HG02588 (cell line): ENCODE data around the gene CCDC142.

ENCODE experiments used
- ATAC-seq: cut with Tn5 transposase; IDR thresholded peaks from one replicate; pipeline ENCODE4 v1.9.1; 2021; ENCODE audit warnings: mild to moderate bottlenecking, moderate library complexity; ENCODE audit not compliant: unreplicated experiment

Gene CCDC142

GRCh38 chr2:74425523-74425922 is 57.3 kb downstream of the CCDC142 start:
- ATAC-seq, result no peak

DNA sequence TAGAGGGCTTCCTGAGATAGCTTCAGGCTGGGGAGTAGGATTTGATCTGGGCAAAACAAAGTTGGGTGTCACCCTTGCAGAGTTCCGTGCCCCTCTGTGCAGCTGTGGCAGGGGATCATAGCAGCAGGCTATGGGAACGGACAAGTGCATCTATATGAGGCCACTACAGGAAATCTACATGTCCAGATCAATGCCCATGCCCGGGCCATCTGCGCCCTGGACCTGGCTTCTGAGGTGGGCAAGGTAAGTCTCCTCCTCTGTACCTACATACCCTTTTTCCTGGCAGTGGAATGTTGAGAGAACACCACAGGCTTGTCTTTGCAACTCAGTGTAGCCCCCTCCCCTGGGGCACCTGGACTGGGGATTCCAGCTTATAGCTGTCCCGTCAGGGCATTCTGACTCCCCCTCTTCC is 57.8 kb downstream of the CCDC142 start:
- no peak for ATAC-seq

- ATAC-seq, result no peak
Measured at GRCh38 chr2:74424139-74424992, 58.4 kb downstream of the CCDC142 start.
